Ovary (tissue), 9 donors: ENCODE measurements around the gene DAB2IP. TPM values are rescaled to one million over a fixed set of nuclear protein-coding genes. Genes with fewer than 3 reads are reported as not detected.

Experiments
- DNase-seq, 5 donors: peaks; one replicate each; pipeline ENCODE4 v3.0.0-alpha.2; 2019 to 2020
- H3K27ac ChIP-seq, 2 donors: fragments of 200-600 bp; one replicate each; pipeline versions ENCODE4 v1.5.1 to v1.8.0; 2019 to 2022
- H3K27me3 ChIP-seq: fragments of 200-600 bp; one replicate; pipeline ENCODE4 v1.8.0; 2022
- H3K36me3 ChIP-seq: fragments of 200-600 bp; sonication (generic); one replicate; pipeline ENCODE4 v1.5.1; 2019
- H3K4me1 ChIP-seq: one replicate; pipeline ENCODE4 v1.8.1; 2013; ENCODE audit warnings: mild to moderate bottlenecking, moderate library complexity; ENCODE audit not compliant: insufficient read depth
- H3K4me3 ChIP-seq: fragments of 200-600 bp; sonication (generic); one replicate; pipeline ENCODE4 v1.5.1; 2017
- H3K9me3 ChIP-seq, 2 donors: fragments of 200-600 bp in 1 of 2; sonication (generic) in 1 of 2; one replicate each; pipeline versions ENCODE4 v1.5.1 to v1.8.1; 2013 to 2019; ENCODE audit warnings: mild to moderate bottlenecking in 1 of 2, moderate library complexity in 1 of 2
- CTCF ChIP-seq, 3 donors: fragments of 450-650 bp in 2 of 3; fragments of 200-600 bp in 1 of 3; IDR thresholded peaks; one replicate each; pipeline versions ENCODE4 v1.5.1 to v1.8.0; 2016 to 2022; ENCODE audit warnings: antibody characterized with exemption in 3 of 3, mild to moderate bottlenecking in 1 of 3
- EP300 ChIP-seq: sonication (generic); formaldehyde crosslinking; IDR thresholded peaks from one replicate; pipeline ENCODE4 v1.6.1; 2017; ENCODE audit warnings: antibody characterized with exemption
- POLR2A ChIP-seq: fragments of 450-650 bp; IDR thresholded peaks from one replicate; pipeline ENCODE4 v1.6.1; 2017; ENCODE audit warnings: antibody characterized with exemption, mild to moderate bottlenecking, moderate library complexity
- WGBS, 3 donors: extraction: QIAGEN DNeasy Blood & Tissue Kit in 1 of 3; methylation state at CpG; one replicate each; pipeline versions ENCODE4 v1.1.5 to v1.1.7; 2013 to 2017; 5-methylcytosine and 5-hydroxymethylcytosine counted together
- intact Hi-C, 4 donors: fragments of 100-400 bp; cut with DNase I; formaldehyde crosslinking; loops; one replicate each; pipeline versions ENCODE4 v1.11.0 to v1.15.1; 2022 to 2023
- polyA plus RNA-seq, 2 donors: library from polyadenylated mRNA; stranded (reverse); fragments of 200-250 nt in 1 of 2; fragments of 350-450 nt in 1 of 2; fragmentation: Illumina TruSeq in 1 of 2; extraction: RNeasy Lipid Tissue Mini Kit (QIAGEN cat#74804) in 1 of 2; gene quantifications; one replicate each; pipeline ENCODE4 v1.2.3, GENCODE V29; 2013 to 2014
- total RNA-seq, 7 donors: library from RNA; depleted of rRNA in 2 of 7; stranded (reverse); fragments of >200 nt in 2 of 7; fragmentation: NEBNext Ultra II Directional in 3 of 7; extraction: Animal tissue kit (Norgen Biotek cat#: 25700) in 3 of 7; gene quantifications; one replicate each; pipeline versions ENCODE4 v1.1.0 to v1.2.4, GENCODE V29; 2016 to 2023
- donor health status: DM: no; HTN: no; CAD: no; lungs with moderate emphysema.
- donor health status: DM: no; HTN: no; CAD: no.
- donor health status: Bipolar disorder and iron deficiency.
- donor health status: DM: yes; HTN: yes; CAD: no.
- donor health status: DM: no; HTN: no; CAD: no.
- donor health status: DM: yes; HTN: yes; CAD: no.

The DAB2IP gene
- total and polyA plus RNA-seq, 9 donors: 9.3 to 95.0 (median 70.6) TPM

GRCh38 chr9:121607434-121608167, 43.8 kb upstream of the DAB2IP start:
- intact Hi-C loops: loop anchor here in 1 of 4 donors (10.0 kb wide), 1 partner anchor 53 kb away; no protein-coding TSS in a partner anchor
- WGBS, 3 donors: 63 to 77% (median 69%) methylated on average over 10 of the region's 10 CpGs
- TF ChIP-seq CTCF (IDR thresholded peaks at IDR 0.05) (no peak), POLR2A (no peak), EP300 (no peak)
- H3K27ac ChIP-seq: no peak overlapping the region
- H3K27me3 ChIP-seq: no peaks in the 10 kb centered on the region
- no peak for DNase-seq
- no peak overlapping the region for H3K4me3 ChIP-seq
- H3K4me1 ChIP-seq: peaks cover 2% of the 10 kb centered on the region
- H3K36me3 ChIP-seq: no peaks in the 10 kb centered on the region
- no peaks in the 10 kb centered on the region for H3K9me3 ChIP-seq

- Histone ChIP-seq H3K4me1 (peaks cover 2% of the 10 kb centered on the region), H3K27ac (no peak overlapping the region), H3K9me3 (no peaks in the 10 kb centered on the region), H3K4me3 (no peak overlapping the region), H3K27me3 (no peaks in the 10 kb centered on the region), H3K36me3 (no peaks in the 10 kb centered on the region)
- DNase-seq: no peak
- TF ChIP-seq EP300 (no peak), CTCF (IDR thresholded peaks at IDR 0.05) (no peak), POLR2A (no peak)
- intact Hi-C loops: loop anchor here in 1 of 4 donors (10.0 kb wide), 1 partner anchor 54 kb away; no protein-coding TSS in a partner anchor
- 84 to 92% (median 87%) methylated on average over 10 of the region's 10 CpGs for WGBS, 3 donors
These were observed 43.1 kb upstream of the DAB2IP start for GRCh38 chr9:121608168-121608853.

GRCh38 chr9:121609822-121610637, 41.4 kb upstream of the DAB2IP start:
- H3K27ac ChIP-seq: no peak overlapping the region

More at GRCh38 chr9:121609822-121610637, 41.4 kb upstream of the DAB2IP start:
- intact Hi-C loops: loop anchor here in 1 of 4 donors (10.0 kb wide), 1 partner anchor 55 kb away; no protein-coding TSS in a partner anchor
- H3K27me3 ChIP-seq: no peaks in the 10 kb centered on the region
- 51 to 59% (median 58%) methylated on average over 6 of the region's 6 CpGs for WGBS, 3 donors
- TF ChIP-seq CTCF (IDR thresholded peaks at IDR 0.05): no peak
- TF ChIP-seq POLR2A: no peak
- TF ChIP-seq EP300: no peak
- peak in 4 of 5 donors; percentile 44 to 53 (median 48) for DNase-seq
- H3K36me3 ChIP-seq: no peaks in the 10 kb centered on the region
- H3K9me3 ChIP-seq: no peaks in the 10 kb centered on the region
- H3K4me3 ChIP-seq: no peak overlapping the region
- peaks cover 2% of the 10 kb centered on the region for H3K4me1 ChIP-seq
